CD1c-positive myeloid dendritic cell (primary cell): ENCODE results near the gene PLEKHA7.
A peak's percentile ranks its signal among the peaks of the same experiment; 100 is the strongest.

Source experiments
- DNase-seq: peaks from one replicate; pipeline ENCODE4 v3.0.0-alpha.2; 2016; ENCODE audit errors: extremely low spot score

Gene PLEKHA7

GRCh38 chr11:16738947-16739815 is 275.0 kb downstream of the PLEKHA7 start:
- peak; percentile 70 for DNase-seq

- peak; percentile 98 for DNase-seq
Measured at GRCh38 chr11:16738193-16738946, 275.8 kb downstream of the PLEKHA7 start, which contains the start of gene C11orf58. C11orf58 (plus strand) TSS chr11:16738647; CDS start chr11:16738779, 132 bp downstream.

GRCh38 chr11:16737818-16738192 is 276.4 kb downstream of the PLEKHA7 start:
- no peak for DNase-seq
